Fibroblast of lung (primary cell): ENCODE data around the gene IFT81.

Experiments used
- EZH2 ChIP-seq: IDR thresholded peaks from 2 replicates; pipeline ENCODE4 v1.5.1; 2012; ENCODE audit warnings: low read length, control low read depth, mild to moderate bottlenecking; ENCODE audit errors: missing control alignments
- TF ChIP-seq, protein P1 (sequence below), 2 donors: IDR thresholded peaks in 1 of 2; conservative IDR thresholded peaks in 1 of 2; 1 replicate in 1 of 2; 2 replicates in 1 of 2; pipeline ENCODE4 v1.5.1; 2011 to 2012; ENCODE audit warnings: low read length in 2 of 2, control low read depth in 1 of 2, inconsistent platforms in 1 of 2, low read depth in 1 of 2, mild to moderate bottlenecking in 1 of 2

DNA sequence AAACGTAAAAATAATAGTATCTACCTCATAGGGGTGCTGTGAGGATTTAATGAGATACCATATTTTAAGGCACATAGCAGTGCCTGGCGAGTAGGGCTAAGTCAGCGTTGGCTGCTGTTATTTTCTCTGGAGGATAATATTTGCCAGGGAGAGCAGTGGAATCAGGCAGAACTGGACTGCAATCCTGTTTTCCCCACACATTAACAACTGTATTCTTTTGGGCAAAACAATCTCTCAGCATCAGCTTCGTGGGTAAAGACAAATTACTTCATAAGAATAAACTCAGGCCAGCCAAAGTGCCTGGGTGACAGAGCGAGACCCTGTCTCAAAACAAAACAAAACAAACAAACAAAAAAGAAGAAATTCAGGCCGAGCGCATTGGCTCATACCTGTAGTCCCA is 127.2 kb downstream of the IFT81 start:
- TF ChIP-seq, protein P1, sequence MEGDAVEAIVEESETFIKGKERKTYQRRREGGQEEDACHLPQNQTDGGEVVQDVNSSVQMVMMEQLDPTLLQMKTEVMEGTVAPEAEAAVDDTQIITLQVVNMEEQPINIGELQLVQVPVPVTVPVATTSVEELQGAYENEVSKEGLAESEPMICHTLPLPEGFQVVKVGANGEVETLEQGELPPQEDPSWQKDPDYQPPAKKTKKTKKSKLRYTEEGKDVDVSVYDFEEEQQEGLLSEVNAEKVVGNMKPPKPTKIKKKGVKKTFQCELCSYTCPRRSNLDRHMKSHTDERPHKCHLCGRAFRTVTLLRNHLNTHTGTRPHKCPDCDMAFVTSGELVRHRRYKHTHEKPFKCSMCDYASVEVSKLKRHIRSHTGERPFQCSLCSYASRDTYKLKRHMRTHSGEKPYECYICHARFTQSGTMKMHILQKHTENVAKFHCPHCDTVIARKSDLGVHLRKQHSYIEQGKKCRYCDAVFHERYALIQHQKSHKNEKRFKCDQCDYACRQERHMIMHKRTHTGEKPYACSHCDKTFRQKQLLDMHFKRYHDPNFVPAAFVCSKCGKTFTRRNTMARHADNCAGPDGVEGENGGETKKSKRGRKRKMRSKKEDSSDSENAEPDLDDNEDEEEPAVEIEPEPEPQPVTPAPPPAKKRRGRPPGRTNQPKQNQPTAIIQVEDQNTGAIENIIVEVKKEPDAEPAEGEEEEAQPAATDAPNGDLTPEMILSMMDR (conservative IDR thresholded peaks at IDR 0.05 in 1 of 2, IDR thresholded peaks at IDR 0.05 in 1 of 2; ENCODE audit: low read depth in 1 of 2, low read length in 2 of 2), result no peak
- no peak for TF ChIP-seq EZH2
